HUES6 (cell line): ENCODE results near the gene AFAP1L1.

Source experiments
- H3K27ac ChIP-seq: 2 replicates; pipeline ENCODE4 v1.7.0; 2013; ENCODE audit warnings: low read depth, mild to moderate bottlenecking, low read length, inconsistent platforms
- H3K27me3 ChIP-seq: 2 replicates; pipeline ENCODE4 v1.6.1; 2013; ENCODE audit warnings: low read length; ENCODE audit not compliant: control insufficient read depth, insufficient read depth
- H3K36me3 ChIP-seq: 2 replicates; pipeline ENCODE4 v1.6.1; 2013; ENCODE audit warnings: low read length; ENCODE audit not compliant: control insufficient read depth, insufficient read depth
- H3K4me1 ChIP-seq: 2 replicates; pipeline ENCODE4 v1.6.1; 2013; ENCODE audit warnings: low read length; ENCODE audit not compliant: control insufficient read depth, insufficient read depth
- H3K4me3 ChIP-seq: 2 replicates; pipeline ENCODE4 v1.5.1; 2013; ENCODE audit warnings: low read depth, low read length
- H3K9ac ChIP-seq: one replicate; pipeline ENCODE4 v1.6.1; 2013; ENCODE audit warnings: mild to moderate bottlenecking, low read length
- H3K9me3 ChIP-seq: 2 replicates; pipeline ENCODE4 v1.6.1; 2013; ENCODE audit warnings: low read depth, low read length; ENCODE audit not compliant: control insufficient read depth, insufficient read depth

AFAP1L1 gene

DNA sequence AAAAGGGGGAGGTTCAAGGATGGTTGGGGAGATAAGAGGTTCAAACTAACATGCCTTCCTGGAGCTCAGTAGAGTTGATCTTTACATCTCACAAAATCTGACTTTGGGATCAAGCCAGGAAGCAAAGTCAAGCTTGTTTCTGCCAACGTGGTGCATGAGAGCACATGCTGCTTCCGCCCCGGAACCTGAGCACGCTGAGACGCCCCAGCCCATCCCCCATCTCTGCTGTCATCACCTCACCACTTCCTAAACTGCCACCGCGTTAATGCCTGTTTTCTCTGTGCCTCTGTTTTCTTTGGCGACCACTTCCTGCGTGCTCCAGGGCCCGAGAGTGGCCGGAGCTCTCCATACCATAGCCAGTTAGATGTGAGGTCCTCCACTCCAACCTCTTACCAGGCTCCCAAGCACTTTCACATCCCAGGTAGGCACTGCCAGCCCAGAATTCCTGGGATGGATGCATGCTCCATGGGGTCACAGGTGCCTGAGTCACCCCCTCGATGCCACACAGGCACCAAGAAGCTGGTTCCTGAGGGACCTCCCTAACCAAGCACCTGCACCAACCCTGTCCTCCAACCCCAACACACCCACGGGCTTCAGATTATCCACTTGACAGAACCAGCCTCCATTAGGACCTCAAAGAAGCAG lies 31.2 kb upstream of the AFAP1L1 start:
- Histone ChIP-seq H3K4me3 (no peak overlapping the region), H3K27me3 (peaks cover 36% of the 10 kb centered on the region; the same call in 1 of the 2 replicates), H3K27ac (no peak overlapping the region), H3K9me3 (no peaks in the 10 kb centered on the region), H3K36me3 (no peaks in the 10 kb centered on the region), H3K4me1 (0 out of 2 replicates have a peak, but pooled peaks cover 4% of the 10 kb centered on the region), H3K9ac (no peak overlapping the region)

- no peak overlapping the region for H3K27ac ChIP-seq
- no peak overlapping the region for H3K4me3 ChIP-seq
- no peaks in the 10 kb centered on the region for H3K36me3 ChIP-seq
- H3K4me1 ChIP-seq = 0 out of 2 replicates have a peak, but pooled peaks cover 4% of the 10 kb centered on the region
- H3K27me3 ChIP-seq = peaks cover 20% of the 10 kb centered on the region; the same call in 1 of the 2 replicates
- 0 out of 2 replicates have a peak, but pooled peaks cover 3% of the 10 kb centered on the region for H3K9me3 ChIP-seq
- no peak overlapping the region for H3K9ac ChIP-seq
Observed at GRCh38 chr5:149242339-149242738, 29.3 kb upstream of the AFAP1L1 start.

DNA sequence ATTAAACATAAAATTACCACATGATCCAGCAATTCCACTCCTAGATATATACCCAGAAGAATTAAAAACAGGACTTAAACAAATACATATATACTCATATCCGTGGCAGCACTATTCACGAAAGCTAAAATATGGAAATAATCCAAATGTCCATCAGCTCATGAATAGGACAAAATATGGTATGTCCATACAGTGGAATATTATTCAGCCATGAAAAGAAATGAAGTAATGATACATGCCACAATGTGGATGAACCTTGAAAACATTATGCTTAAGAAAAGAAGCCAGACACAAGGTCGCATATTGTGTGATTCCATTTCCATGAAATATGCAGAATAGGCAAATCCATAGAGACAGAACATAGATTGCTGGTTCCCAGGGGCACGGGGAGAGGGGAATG lies 24.8 kb upstream of the AFAP1L1 start:
- Histone ChIP-seq H3K36me3 (no peaks in the 10 kb centered on the region), H3K27ac (no peak overlapping the region)

GRCh38 chr5:149247726-149248125 lies 23.9 kb upstream of the AFAP1L1 start:
- Histone ChIP-seq H3K9ac (no peak overlapping the region), H3K27ac (no peak overlapping the region), H3K27me3 (peaks cover 28% of the 10 kb centered on the region; the same call in 1 of the 2 replicates), H3K36me3 (no peaks in the 10 kb centered on the region), H3K4me3 (no peak overlapping the region), H3K9me3 (0 out of 2 replicates have a peak, but pooled peaks cover 3% of the 10 kb centered on the region), H3K4me1 (no peaks in the 10 kb centered on the region)

More for the DNA sequence above, 24.8 kb upstream of the AFAP1L1 start:
- H3K4me1 ChIP-seq = no peaks in the 10 kb centered on the region
- H3K4me3 ChIP-seq = no peak overlapping the region
- H3K9me3 ChIP-seq = 0 out of 2 replicates have a peak, but pooled peaks cover 3% of the 10 kb centered on the region
- peaks cover 32% of the 10 kb centered on the region; the same call in 1 of the 2 replicates for H3K27me3 ChIP-seq
- no peak overlapping the region for H3K9ac ChIP-seq

DNA sequence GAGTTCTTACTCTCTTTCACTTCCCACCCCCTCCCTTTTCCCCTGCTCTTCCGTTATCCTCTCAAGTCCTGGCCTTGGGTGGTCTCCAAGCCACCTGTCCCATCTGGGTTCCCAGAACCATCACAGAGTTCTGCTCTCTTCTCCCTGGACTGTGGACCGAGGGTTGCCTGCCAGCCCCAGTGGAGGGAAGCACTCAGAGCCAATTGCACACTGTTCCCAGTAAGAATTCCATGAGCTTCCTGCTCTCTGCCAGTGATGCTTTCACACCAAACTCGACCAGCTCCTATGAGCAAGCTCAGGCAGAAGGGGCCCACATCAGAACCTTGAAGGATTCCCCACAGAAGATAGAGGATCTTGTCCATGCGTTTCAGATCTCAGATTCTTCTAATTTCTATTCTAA lies 20.1 kb upstream of the AFAP1L1 start:
- H3K4me3 ChIP-seq = no peak overlapping the region
- peaks cover 30% of the 10 kb centered on the region; the same call in 1 of the 2 replicates for H3K27me3 ChIP-seq
- no peaks in the 10 kb centered on the region for H3K36me3 ChIP-seq
- H3K9me3 ChIP-seq = 0 out of 2 replicates have a peak, but pooled peaks cover 3% of the 10 kb centered on the region
- no peak overlapping the region for H3K9ac ChIP-seq
- H3K4me1 ChIP-seq = no peaks in the 10 kb centered on the region
- no peak overlapping the region for H3K27ac ChIP-seq

DNA sequence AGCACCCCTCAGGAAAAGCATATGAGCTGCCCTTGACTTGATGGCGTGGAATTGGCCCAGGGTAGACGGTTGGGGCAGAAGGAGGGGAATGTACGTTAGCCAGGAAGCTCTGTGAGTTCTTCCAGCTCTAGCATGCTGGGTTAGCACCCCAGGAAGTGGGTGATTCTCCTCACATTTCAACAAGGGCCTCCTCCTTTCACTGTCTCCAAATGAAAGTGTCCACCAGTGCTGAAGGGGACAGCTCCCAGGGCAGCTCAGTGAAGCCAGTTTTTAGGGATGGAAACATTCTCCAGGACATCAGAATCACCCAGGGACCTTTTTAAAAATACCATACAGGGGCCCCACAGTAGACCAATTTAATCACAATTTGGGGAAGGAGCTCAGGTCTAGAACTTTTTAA lies 17.2 kb upstream of the AFAP1L1 start:
- no peak overlapping the region for H3K9ac ChIP-seq
- no peaks in the 10 kb centered on the region for H3K9me3 ChIP-seq
- no peaks in the 10 kb centered on the region for H3K36me3 ChIP-seq
- H3K4me3 ChIP-seq = no peak overlapping the region
- no peak overlapping the region for H3K27ac ChIP-seq
- H3K4me1 ChIP-seq = no peaks in the 10 kb centered on the region
- H3K27me3 ChIP-seq = peaks cover 31% of the 10 kb centered on the region; the same call in 1 of the 2 replicates

- no peak overlapping the region for H3K9ac ChIP-seq
- peaks cover 26% of the 10 kb centered on the region; the same call in 1 of the 2 replicates for H3K27me3 ChIP-seq
- H3K4me1 ChIP-seq = no peaks in the 10 kb centered on the region
- H3K36me3 ChIP-seq = no peaks in the 10 kb centered on the region
- no peak overlapping the region for H3K4me3 ChIP-seq
- no peaks in the 10 kb centered on the region for H3K9me3 ChIP-seq
- H3K27ac ChIP-seq = no peak overlapping the region
Observed at GRCh38 chr5:149256451-149256850, 15.2 kb upstream of the AFAP1L1 start.

GRCh38 chr5:149257131-149257530 lies 14.5 kb upstream of the AFAP1L1 start:
- no peak overlapping the region for H3K9ac ChIP-seq
- H3K9me3 ChIP-seq = no peaks in the 10 kb centered on the region
- no peak overlapping the region for H3K27ac ChIP-seq
- no peak overlapping the region for H3K4me3 ChIP-seq
- no peaks in the 10 kb centered on the region for H3K4me1 ChIP-seq
- no peaks in the 10 kb centered on the region for H3K36me3 ChIP-seq
- peaks cover 33% of the 10 kb centered on the region; the same call in 1 of the 2 replicates for H3K27me3 ChIP-seq

- no peaks in the 10 kb centered on the region for H3K36me3 ChIP-seq
- H3K9ac ChIP-seq = no peak overlapping the region
- H3K27ac ChIP-seq = no peak overlapping the region
- no peaks in the 10 kb centered on the region for H3K9me3 ChIP-seq
- H3K4me1 ChIP-seq = no peaks in the 10 kb centered on the region
- H3K27me3 ChIP-seq = peaks cover 40% of the 10 kb centered on the region; the same call in 1 of the 2 replicates
- no peak overlapping the region for H3K4me3 ChIP-seq
Observed at GRCh38 chr5:149257889-149258705, 13.6 kb upstream of the AFAP1L1 start.

DNA sequence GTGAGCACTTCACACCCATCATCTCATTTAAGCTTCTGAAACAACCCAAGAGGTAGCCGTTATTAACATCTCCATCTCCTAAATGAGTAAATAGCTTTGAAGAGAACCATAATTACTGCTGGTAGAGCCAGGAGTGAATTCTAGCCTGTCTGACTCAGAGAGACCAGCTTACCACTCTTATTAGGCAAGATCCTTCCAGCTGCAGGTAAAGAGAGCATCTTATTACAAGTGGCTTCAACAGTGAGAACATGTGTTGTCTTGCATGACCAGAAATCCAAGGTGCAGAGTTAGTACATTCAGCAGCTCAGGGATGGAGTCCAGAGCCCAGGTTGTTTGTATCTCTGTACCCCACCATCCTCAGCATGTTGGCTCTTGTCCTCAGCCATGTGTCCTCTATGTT lies 10.9 kb upstream of the AFAP1L1 start:
- Histone ChIP-seq H3K27me3 (peaks cover 55% of the 10 kb centered on the region), H3K9ac (no peak overlapping the region), H3K4me3 (no peak overlapping the region), H3K9me3 (no peaks in the 10 kb centered on the region), H3K27ac (no peak overlapping the region), H3K4me1 (no peaks in the 10 kb centered on the region), H3K36me3 (no peaks in the 10 kb centered on the region)

GRCh38 chr5:149261246-149261645 lies 10.4 kb upstream of the AFAP1L1 start:
- H3K27me3 ChIP-seq = peaks cover 54% of the 10 kb centered on the region
- no peak overlapping the region for H3K9ac ChIP-seq
- H3K4me1 ChIP-seq = no peaks in the 10 kb centered on the region
- H3K27ac ChIP-seq = no peak overlapping the region
- H3K4me3 ChIP-seq = no peak overlapping the region
- H3K9me3 ChIP-seq = no peaks in the 10 kb centered on the region
- H3K36me3 ChIP-seq = no peaks in the 10 kb centered on the region
